A673 (cell line): ENCODE measurements around the gene ATP4A. TPM values are rescaled to one million over a fixed set of nuclear protein-coding genes. Genes with fewer than 3 reads are reported as not detected.

Source experiments
- BruUV-seq: library from RNA; stranded (reverse); fragments of 400-500 nt; replicated peaks from 2 replicates; lab custom pipeline; 2021; lab: Mats Ljungman, UMichigan
- CTCF ChIA-PET: fragments of 300-600 bp; sonication (Branson Sonifier 250); formaldehyde crosslinking; loops from one replicate; lab custom pipeline; 2022; ENCODE audit warnings: antibody characterized with exemption; lab: Charles Lee
- POLR2A ChIA-PET: fragments of 300-600 bp; sonication (Branson Sonifier 250); formaldehyde crosslinking; loops from one replicate; lab custom pipeline; 2022; ENCODE audit warnings: antibody characterized with exemption; ENCODE audit not compliant: low non-redundant PET; lab: Charles Lee
- DNase-seq: peaks from one replicate; pipeline ENCODE4 v3.0.0-alpha.2; 2015; ENCODE audit warnings: low spot score
- H3K27ac ChIP-seq: fragments of 200-600 bp; sonication (generic); 2 replicates; pipeline ENCODE4 v1.5.1; 2016; ENCODE audit warnings: mixed run types, low read depth, mild to moderate bottlenecking, mixed read lengths, antibody characterized with exemption, low read length; ENCODE audit not compliant: poor library complexity, severe bottlenecking
- H3K27me3 ChIP-seq: fragments of 200-600 bp; sonication (generic); replicated peaks from 2 replicates; pipeline ENCODE4 v1.6.1; 2017; ENCODE audit warnings: mixed run types, low read depth, mild to moderate bottlenecking, mixed read lengths, antibody characterized with exemption, low read length; ENCODE audit not compliant: insufficient read depth, poor library complexity
- H3K36me3 ChIP-seq: fragments of 200-600 bp; sonication (generic); 2 replicates; pipeline ENCODE4 v1.6.1; 2016; ENCODE audit warnings: mixed run types, mild to moderate bottlenecking, mixed read lengths, antibody characterized with exemption, low read length; ENCODE audit not compliant: insufficient read depth, poor library complexity, severe bottlenecking
- H3K4me1 ChIP-seq: fragments of 200-600 bp; sonication (generic); 2 replicates; pipeline ENCODE4 v1.6.1; 2017; ENCODE audit warnings: mixed run types, mild to moderate bottlenecking, mixed read lengths, antibody characterized with exemption, low read length; ENCODE audit not compliant: insufficient read depth, poor library complexity, severe bottlenecking
- H3K4me3 ChIP-seq: fragments of 200-600 bp; sonication (generic); 2 replicates; pipeline ENCODE4 v1.5.1; 2016; ENCODE audit warnings: low read depth, mixed run types, mild to moderate bottlenecking, mixed read lengths, low read length; ENCODE audit not compliant: poor library complexity, severe bottlenecking
- H3K9me3 ChIP-seq: fragments of 200-600 bp; sonication (generic); 2 replicates; pipeline ENCODE4 v1.6.1; 2016; ENCODE audit warnings: mixed run types, low read depth, mild to moderate bottlenecking, mixed read lengths, antibody characterized with exemption, low read length; ENCODE audit not compliant: poor library complexity, severe bottlenecking
- EZH2 ChIP-seq: fragments of 200-600 bp; sonication (generic); IDR thresholded peaks from 2 replicates; pipeline ENCODE4 v1.6.1; 2017; ENCODE audit warnings: borderline replicate concordance, low read depth, mild to moderate bottlenecking, mixed read lengths, antibody characterized with exemption, low read length; ENCODE audit not compliant: poor library complexity, severe bottlenecking
- intact Hi-C: fragments of 100-400 bp; cut with micrococcal nuclease; formaldehyde crosslinking; loops from one replicate; pipeline ENCODE4 v1.10.0; 2022; ENCODE audit not compliant: unreplicated experiment
- total RNA-seq: library from RNA; stranded (reverse); gene quantifications from 2 replicates; pipeline ENCODE4 v1.2.3, GENCODE V29; 2021
- TF ChIP-seq, protein P1 (sequence below): fragments of 300-800, 200-600 bp; sonication (generic); conservative IDR thresholded peaks from 2 replicates; pipeline ENCODE4 v1.5.1; 2017; ENCODE audit warnings: low read depth, mild to moderate bottlenecking, antibody characterized with exemption, low read length, moderate library complexity, mixed read lengths

ATP4A gene
- total RNA-seq, 1 experiment from 2014 or later = not detected

DNA sequence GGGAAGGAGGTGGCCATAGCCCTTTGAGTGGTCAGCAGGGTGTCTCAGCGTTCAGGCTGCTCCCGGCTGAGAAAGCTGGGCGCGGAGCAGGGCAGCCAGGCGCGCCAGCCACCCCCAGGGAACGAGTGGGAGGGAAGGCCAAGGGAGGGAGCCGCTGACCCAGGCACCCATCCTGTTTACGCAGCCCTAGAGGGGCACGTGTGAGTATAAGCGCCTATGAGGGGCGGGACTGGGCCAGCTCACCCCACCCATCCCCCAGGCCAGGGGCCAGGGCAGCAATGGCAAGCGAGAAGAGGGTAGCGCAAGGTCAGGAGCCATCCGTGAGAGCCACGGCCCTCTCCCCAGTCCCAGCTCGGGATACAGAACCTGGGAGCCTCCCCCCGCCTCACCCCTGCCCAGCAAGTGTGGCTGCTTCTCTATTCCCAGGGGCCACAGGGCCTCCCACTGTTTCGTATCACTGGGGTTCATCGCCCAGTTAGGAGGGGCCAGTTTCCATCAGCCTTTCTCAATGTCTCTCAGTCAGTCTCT, 49.1 kb downstream of the ATP4A start:
- Histone ChIP-seq H3K4me3 (no peak overlapping the region), H3K36me3 (no peaks in the 10 kb centered on the region), H3K9me3 (no peaks in the 10 kb centered on the region), H3K27me3 (peaks cover 57% of the 10 kb centered on the region), H3K27ac (no peak overlapping the region), H3K4me1 (no peaks in the 10 kb centered on the region)
- TF ChIP-seq, protein P1, sequence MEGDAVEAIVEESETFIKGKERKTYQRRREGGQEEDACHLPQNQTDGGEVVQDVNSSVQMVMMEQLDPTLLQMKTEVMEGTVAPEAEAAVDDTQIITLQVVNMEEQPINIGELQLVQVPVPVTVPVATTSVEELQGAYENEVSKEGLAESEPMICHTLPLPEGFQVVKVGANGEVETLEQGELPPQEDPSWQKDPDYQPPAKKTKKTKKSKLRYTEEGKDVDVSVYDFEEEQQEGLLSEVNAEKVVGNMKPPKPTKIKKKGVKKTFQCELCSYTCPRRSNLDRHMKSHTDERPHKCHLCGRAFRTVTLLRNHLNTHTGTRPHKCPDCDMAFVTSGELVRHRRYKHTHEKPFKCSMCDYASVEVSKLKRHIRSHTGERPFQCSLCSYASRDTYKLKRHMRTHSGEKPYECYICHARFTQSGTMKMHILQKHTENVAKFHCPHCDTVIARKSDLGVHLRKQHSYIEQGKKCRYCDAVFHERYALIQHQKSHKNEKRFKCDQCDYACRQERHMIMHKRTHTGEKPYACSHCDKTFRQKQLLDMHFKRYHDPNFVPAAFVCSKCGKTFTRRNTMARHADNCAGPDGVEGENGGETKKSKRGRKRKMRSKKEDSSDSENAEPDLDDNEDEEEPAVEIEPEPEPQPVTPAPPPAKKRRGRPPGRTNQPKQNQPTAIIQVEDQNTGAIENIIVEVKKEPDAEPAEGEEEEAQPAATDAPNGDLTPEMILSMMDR = no peak
- no peak for TF ChIP-seq EZH2
- ChIA-PET POLR2A (no interaction called here), CTCF (no interaction called here)
- no TSS peak for BruUV-seq
- intact Hi-C loops = no loop called here
- no peak for DNase-seq

DNA sequence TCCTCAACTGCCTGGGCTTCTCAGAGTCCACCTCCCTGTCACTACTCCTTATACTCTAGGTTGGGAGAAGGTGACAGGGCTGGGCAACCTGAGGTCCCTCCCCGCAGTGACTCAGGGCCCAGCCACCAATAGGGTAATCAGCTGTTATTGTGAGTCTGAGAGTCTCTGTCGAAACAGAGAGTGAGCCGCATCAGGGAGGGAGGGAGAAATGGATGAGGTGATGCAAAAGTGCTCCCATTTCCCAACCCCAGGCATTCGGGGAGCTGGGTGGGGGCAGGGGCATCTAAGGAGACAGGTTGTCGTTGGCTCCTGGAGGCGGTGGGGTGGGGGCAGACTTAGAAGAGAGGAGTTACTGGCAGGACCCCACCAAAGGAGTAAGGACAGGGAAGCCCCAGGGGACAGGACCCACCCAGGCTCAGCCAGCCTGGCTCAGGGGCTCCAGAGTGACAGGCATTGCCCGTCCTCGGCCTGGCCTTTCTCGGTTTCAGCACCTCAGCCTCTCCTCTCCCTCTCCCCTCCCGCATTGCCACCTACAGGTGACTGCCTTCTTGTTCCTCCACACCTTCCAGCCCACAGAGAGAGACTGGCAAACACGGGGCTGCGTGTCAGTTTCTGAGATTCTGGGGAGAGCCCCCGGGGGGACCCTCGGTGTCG, 49.7 kb downstream of the ATP4A start, which contains the start of gene DMKN:
TSS of gene DMKN (minus strand) at position 22 of the 654 bp plus-strand sequence. CDS start 174 bp downstream, outside the sequence.
- BruUV-seq = no TSS peak
- H3K36me3 ChIP-seq = no peaks in the 10 kb centered on the region
- ChIA-PET POLR2A (no interaction called here), CTCF (no interaction called here)
- H3K4me1 ChIP-seq = no peaks in the 10 kb centered on the region
- H3K4me3 ChIP-seq = no peak within 1 kb of the TSS
- peaks cover 61% of the 10 kb centered on the region for H3K27me3 ChIP-seq
- TF ChIP-seq, protein P1 = no peak
- TF ChIP-seq EZH2 = no peak
- H3K27ac ChIP-seq = no peak within 1 kb of the TSS
- intact Hi-C loops = no loop called here
- DNase-seq = no peak
- H3K9me3 ChIP-seq = no peaks in the 10 kb centered on the region

DNA sequence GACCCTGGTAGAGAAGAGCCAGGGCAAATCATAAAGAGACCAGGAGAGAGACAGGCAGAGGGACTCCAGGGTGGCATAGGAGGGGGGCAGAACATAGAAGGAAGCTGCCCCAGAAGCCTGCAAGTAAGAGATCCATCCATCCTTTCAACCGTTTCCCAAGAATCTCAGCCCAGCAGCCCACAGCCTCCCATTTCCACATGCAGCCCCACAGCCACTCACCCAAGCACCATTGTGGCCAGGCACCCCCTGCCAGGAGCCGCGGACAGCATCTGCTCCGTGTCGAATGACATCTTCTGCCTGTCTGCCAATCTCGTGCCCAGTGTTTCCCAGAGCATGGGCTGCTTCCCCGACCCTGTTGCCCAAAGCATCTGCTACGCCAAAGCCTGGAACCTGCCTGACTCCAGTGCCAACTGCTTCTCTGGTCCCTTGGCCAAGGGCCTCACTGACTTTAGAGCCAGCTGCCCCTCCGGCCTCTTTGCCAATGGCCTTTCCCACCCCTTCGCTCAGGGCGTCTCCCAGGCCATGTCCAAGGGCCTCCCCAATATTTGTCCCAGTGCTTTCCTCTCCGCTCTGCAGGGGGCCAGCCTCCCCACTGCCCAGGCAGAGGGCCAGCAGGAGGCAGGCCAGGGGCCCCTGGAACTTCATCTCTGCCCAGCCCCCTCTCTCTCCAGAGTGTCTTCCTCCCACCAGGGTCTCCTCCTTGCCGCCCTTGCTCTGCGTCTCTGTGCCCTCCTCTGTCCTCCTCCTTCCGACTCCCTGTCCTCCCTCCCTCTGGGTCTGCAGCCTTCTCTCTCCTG, 50.4 kb downstream of the ATP4A start:
- intact Hi-C loops = no loop called here
- no peak overlapping the region for H3K4me3 ChIP-seq
- no peaks in the 10 kb centered on the region for H3K36me3 ChIP-seq
- no peak overlapping the region for H3K27ac ChIP-seq
- H3K9me3 ChIP-seq = no peaks in the 10 kb centered on the region
- BruUV-seq = no TSS peak
- TF ChIP-seq EZH2 = no peak
- TF ChIP-seq, protein P1 = no peak
- CTCF ChIA-PET = no interaction called here
- DNase-seq = no peak
- peaks cover 64% of the 10 kb centered on the region for H3K27me3 ChIP-seq
- H3K4me1 ChIP-seq = no peaks in the 10 kb centered on the region
- POLR2A ChIA-PET = no interaction called here
